ENCODE results near the gene CFL1. TPM values are rescaled to one million over a fixed set of nuclear protein-coding genes. Genes with fewer than 3 reads are reported as not detected.

CFL1 gene
- polyA plus RNA-seq, 1 donor: 688 TPM

- no peak for DNase-seq
Measured at GRCh38 chr11:65808744-65809341, 49.1 kb downstream of the CFL1 start.

- no peak for DNase-seq
Measured at GRCh38 chr11:65806979-65807378, 51.0 kb downstream of the CFL1 start.

Other genes with a start within 250 kb of the CFL1 start
- 35.4 TPM for gene MAP3K11, start 244.0 kb downstream of the CFL1 start, polyA plus RNA-seq (ENCODE audit: insufficient read length)
- 29.8 TPM for gene PCNX3, start 242.4 kb downstream of the CFL1 start, polyA plus RNA-seq (ENCODE audit: insufficient read length)
- 22.4 TPM for gene SIPA1, start 220.1 kb downstream of the CFL1 start, polyA plus RNA-seq (ENCODE audit: insufficient read length)
- 49.6 TPM for gene RELA, start 195.3 kb downstream of the CFL1 start, polyA plus RNA-seq (ENCODE audit: insufficient read length)
- gene KAT5, start 145.9 kb downstream of the CFL1 start, polyA plus RNA-seq (ENCODE audit: insufficient read length): 71.7 TPM
- gene RNASEH2C, start 137.4 kb downstream of the CFL1 start, polyA plus RNA-seq (ENCODE audit: insufficient read length): 39.0 TPM
- 7.6 TPM for gene AP5B1, start 77.2 kb downstream of the CFL1 start, polyA plus RNA-seq (ENCODE audit: insufficient read length)
- 11.0 TPM for gene OVOL1, start 71.1 kb downstream of the CFL1 start, polyA plus RNA-seq (ENCODE audit: insufficient read length)
- gene SNX32, start 24.2 kb downstream of the CFL1 start, polyA plus RNA-seq (ENCODE audit: insufficient read length): 2.6 TPM
- gene MUS81, start 2.3 kb upstream of the CFL1 start, polyA plus RNA-seq (ENCODE audit: insufficient read length): 48.3 TPM
- 102 TPM for gene EFEMP2, start 14.6 kb upstream of the CFL1 start, polyA plus RNA-seq (ENCODE audit: insufficient read length)
- gene CTSW, start 21.7 kb upstream of the CFL1 start, polyA plus RNA-seq (ENCODE audit: insufficient read length): 1.4 TPM
- 96.0 TPM for gene FIBP, start 30.3 kb upstream of the CFL1 start, polyA plus RNA-seq (ENCODE audit: insufficient read length)
- 5.0 TPM for gene CCDC85B, start 32.5 kb upstream of the CFL1 start, polyA plus RNA-seq (ENCODE audit: insufficient read length)
- not detected for gene FOSL1, start 42.2 kb upstream of the CFL1 start, polyA plus RNA-seq (ENCODE audit: insufficient read length)
- 30.6 TPM for gene C11orf68, start 60.9 kb upstream of the CFL1 start, polyA plus RNA-seq (ENCODE audit: insufficient read length)
- 65.8 TPM for gene DRAP1, start 61.2 kb upstream of the CFL1 start, polyA plus RNA-seq (ENCODE audit: insufficient read length)
- 0.23 TPM for gene TSGA10IP, start 87.3 kb upstream of the CFL1 start, polyA plus RNA-seq (ENCODE audit: insufficient read length)
- 48.6 TPM for gene SART1, start 103.6 kb upstream of the CFL1 start, polyA plus RNA-seq (ENCODE audit: insufficient read length)
- gene EIF1AD, start 144.0 kb upstream of the CFL1 start, polyA plus RNA-seq (ENCODE audit: insufficient read length): 31.7 TPM
- 233 TPM for gene BANF1, start 144.3 kb upstream of the CFL1 start, polyA plus RNA-seq (ENCODE audit: insufficient read length)
- gene CST6, start 153.8 kb upstream of the CFL1 start, polyA plus RNA-seq (ENCODE audit: insufficient read length): not detected
- gene CATSPER1, start 168.3 kb upstream of the CFL1 start, polyA plus RNA-seq (ENCODE audit: insufficient read length): not detected
- 3.8 TPM for gene GAL3ST3, start 191.0 kb upstream of the CFL1 start, polyA plus RNA-seq (ENCODE audit: insufficient read length)
- 260 TPM for gene SF3B2, start 194.2 kb upstream of the CFL1 start, polyA plus RNA-seq (ENCODE audit: insufficient read length)
- gene PACS1, start 212.1 kb upstream of the CFL1 start, polyA plus RNA-seq (ENCODE audit: insufficient read length): 61.5 TPM

Measured in left kidney (tissue), 2 donors.